Mammary epithelial cell (primary cell): Measurements from ENCODE around the gene RIT2.

Experiments
- CTCF ChIP-seq, 2 donors: IDR thresholded peaks in 1 of 2; conservative IDR thresholded peaks in 1 of 2; 2 replicates each; pipeline ENCODE4 v1.5.1; 2011 to 2012; ENCODE audit warnings: inconsistent platforms in 2 of 2, low read length in 2 of 2, mild to moderate bottlenecking in 2 of 2, control low read depth in 1 of 2, low read depth in 1 of 2; ENCODE audit not compliant: insufficient read depth in 1 of 2; ENCODE audit errors: extremely low read depth in 1 of 2
- EZH2 ChIP-seq: IDR thresholded peaks from 2 replicates; pipeline ENCODE4 v1.6.1; 2012; ENCODE audit warnings: low read length, inconsistent platforms, borderline replicate concordance

GRCh38 chr18:42850174-42851083, 265.1 kb downstream of the RIT2 start:
- TF ChIP-seq CTCF (conservative IDR thresholded peaks at IDR 0.05 in 1 of 2, IDR thresholded peaks at IDR 0.05 in 1 of 2; ENCODE audit: extremely low read depth in 1 of 2, insufficient read depth in 1 of 2, low read depth in 1 of 2, low read length in 2 of 2) (no peak), EZH2 (no peak)
